ENCODE results near the gene RRP1B. TPM values are rescaled to one million over a fixed set of nuclear protein-coding genes. Genes with fewer than 3 reads are reported as not detected.

RRP1B gene
- total and polyA plus RNA-seq, 9 of the 15 experiments (the other 6 are each of a cell fraction or from before 2014, with no cell fraction given), result 6.8 to 66.6 (median 41.9) TPM

- no TSS peak for BruUV-seq (replicated peaks)
- ChIA-PET CTCF (ENCODE audit: low intra/inter-chr PET ratio) (no interaction called here), POLR2A (interaction anchor here (0.6 to 1.7 kb wide), 4 partner anchors 9 to 24 kb away, joined by 3 to 5 read pairs (median 4); no protein-coding TSS in a partner anchor)
- ATAC-seq, result no peak; the same call in 2 of the 3 replicates
- Histone ChIP-seq H3K9me1 (ENCODE audit: control insufficient read depth, insufficient read depth, low read length) (no peaks in the 10 kb centered on the region), H2AFZ (ENCODE audit: low read depth, low read length) (no peak overlapping the region), H3K79me2 (ENCODE audit: control insufficient read depth, insufficient read depth, low read length) (no peaks in the 10 kb centered on the region), H3K27me3 (ENCODE audit: control insufficient read depth in 2 of 2, insufficient read depth in 2 of 2, low read length in 2 of 2) (no peaks in the 10 kb centered on the region), H3K4me3 (no peak overlapping the region), H3K36me3 (ENCODE audit: control insufficient read depth, insufficient read depth, low read length) (peaks cover 99% of the 10 kb centered on the region), H3K4me2 (ENCODE audit: insufficient read depth, low read length) (no peak overlapping the region), H3K27ac (ENCODE audit: extremely low read depth, low read depth, low read length) (no peak overlapping the region), H3K9ac (ENCODE audit: insufficient read depth in 1 of 2, low read depth in 2 of 2, low read length in 2 of 2) (peak overlapping the region in 1 of 2 experiments; percentile 64; a peak in 1 of 4 replicates), H3K9me3 (replicated peaks; ENCODE audit: control insufficient read depth, insufficient read depth, low read depth, low read length) (no peaks in the 10 kb centered on the region), H3K4me1 (replicated peaks in 1 of 2; ENCODE audit: control insufficient read depth in 2 of 2, insufficient read depth in 2 of 2, low read length in 2 of 2) (peaks cover 0 to 19% of the 10 kb centered on the region in 2 experiments; a peak in 1 of 5 replicates), H4K20me1 (replicated peaks; ENCODE audit: control insufficient read depth, insufficient read depth, low read length) (no peaks in the 10 kb centered on the region)
- in situ Hi-C loops (cut with MboI), result no loop called here
- TF ChIP-seq NFIX (CRISPR knock-in tag; IDR thresholded peaks at IDR 0.05; ENCODE audit: low read depth), result peak; percentile 27; the same call in 1 of the 2 replicates
- no peak for TF ChIP-seq ZNF76 (CRISPR knock-in tag; IDR thresholded peaks at IDR 0.05; ENCODE audit: borderline replicate concordance)
- TF ChIP-seq ZBTB33 (CRISPR knock-in tag; IDR thresholded peaks at IDR 0.05), result peak; percentile 84
- TF ChIP-seq STAG1 (CRISPR knock-in tag; IDR thresholded peaks at IDR 0.05; ENCODE audit: borderline replicate concordance), result peak; percentile 20; the same call in 1 of the 2 replicates
- no peak for TF ChIP-seq USF1 (CRISPR knock-in tag; IDR thresholded peaks at IDR 0.05)
- no peak for TF ChIP-seq ZSCAN29 (IDR thresholded peaks at IDR 0.05)
- TF ChIP-seq ZNF780A (CRISPR knock-in tag; IDR thresholded peaks at IDR 0.05), result no peak
- peak; percentile 90 for TF ChIP-seq NFIC (IDR thresholded peaks at IDR 0.05)
- peak; percentile 57 for TF ChIP-seq POLR2G (IDR thresholded peaks at IDR 0.05; ENCODE audit: low read depth, low read length)
- 92% methylated on average over 32 of the region's 32 CpGs for WGBS (ENCODE audit: insufficient coverage, low coverage, missing lambda C conversion rate)
- no peak for DNase-seq (ENCODE audit: extremely low read depth in 1 of 4, low spot score in 3 of 4)
- FAIRE-seq, result no peak
- intact Hi-C loops (cut with micrococcal nuclease), result no loop called here
These were observed 30.4 kb downstream of the RRP1B start for GRCh38 chr21:43689556-43690337.

All from K562 (cell line).